Kidney epithelial cell (primary cell): Measurements from ENCODE around the gene HEXA. TPM values are rescaled to one million over a fixed set of nuclear protein-coding genes. Genes with fewer than 3 reads are reported as not detected.

Source experiments
- DNase-seq: peaks from one replicate; pipeline ENCODE4 v3.0.0-alpha.2; 2010; ENCODE audit warnings: low read depth
- H3K27me3 ChIP-seq: 2 replicates; pipeline ENCODE4 v1.6.0; 2011; ENCODE audit warnings: low read length; ENCODE audit not compliant: control insufficient read depth, insufficient read depth
- H3K36me3 ChIP-seq: 2 replicates; pipeline ENCODE4 v1.5.1; 2011; ENCODE audit warnings: low read length; ENCODE audit not compliant: control insufficient read depth, insufficient read depth
- H3K4me3 ChIP-seq: 2 replicates; pipeline ENCODE4 v1.5.1; 2011; ENCODE audit warnings: low read depth, mild to moderate bottlenecking, control low read depth, low read length
- CTCF ChIP-seq: IDR thresholded peaks from 2 replicates; pipeline ENCODE4 v1.5.1; 2011; ENCODE audit warnings: mild to moderate bottlenecking, moderate library complexity, low read length, control low read depth, inconsistent platforms; ENCODE audit not compliant: insufficient read depth, poor library complexity, severe bottlenecking
- total RNA-seq: library from RNA; depleted of rRNA; stranded (reverse); fragments of >200 nt; gene quantifications from 2 replicates; pipeline ENCODE4 v1.2.3, GENCODE V29; 2015

The HEXA gene
- total RNA-seq, 1 donor from 2014 or later = 135 TPM

- no peak for TF ChIP-seq CTCF
- no peak for DNase-seq
- Histone ChIP-seq H3K4me3 (no peak overlapping the region), H3K36me3 (no peaks in the 10 kb centered on the region), H3K27me3 (no peaks in the 10 kb centered on the region)
These were observed 35.7 kb upstream of the HEXA start for GRCh38 chr15:72411544-72411943.

- no peaks in the 10 kb centered on the region for H3K27me3 ChIP-seq
- DNase-seq = no peak
- no peak for TF ChIP-seq CTCF
These were observed 35.3 kb upstream of the HEXA start for GRCh38 chr15:72411111-72411510.

GRCh38 chr15:72406936-72407335 is 31.1 kb upstream of the HEXA start:
- Histone ChIP-seq H3K4me3 (no peak overlapping the region), H3K27me3 (peaks cover 9% of the 10 kb centered on the region), H3K36me3 (no peaks in the 10 kb centered on the region)
- no peak for TF ChIP-seq CTCF
- no peak for DNase-seq

More at GRCh38 chr15:72411111-72411510, 35.3 kb upstream of the HEXA start:
- Histone ChIP-seq H3K4me3 (no peak overlapping the region), H3K36me3 (no peaks in the 10 kb centered on the region)

GRCh38 chr15:72404841-72405240 is 29.0 kb upstream of the HEXA start:
- no peak for TF ChIP-seq CTCF
- H3K4me3 ChIP-seq = no peak overlapping the region
- peaks cover 9% of the 10 kb centered on the region for H3K27me3 ChIP-seq
- H3K36me3 ChIP-seq = no peaks in the 10 kb centered on the region
- DNase-seq = no peak

GRCh38 chr15:72404356-72404755 is 28.5 kb upstream of the HEXA start:
- Histone ChIP-seq H3K4me3 (no peak overlapping the region), H3K36me3 (no peaks in the 10 kb centered on the region), H3K27me3 (peaks cover 9% of the 10 kb centered on the region)
- no peak for DNase-seq
- TF ChIP-seq CTCF = no peak

GRCh38 chr15:72402726-72403125 is 26.9 kb upstream of the HEXA start:
- Histone ChIP-seq H3K27me3 (peaks cover 14% of the 10 kb centered on the region), H3K36me3 (no peaks in the 10 kb centered on the region)

More at GRCh38 chr15:72402726-72403125, 26.9 kb upstream of the HEXA start:
- no peak overlapping the region for H3K4me3 ChIP-seq
- DNase-seq = no peak
- no peak for TF ChIP-seq CTCF
